Measurements from ENCODE around the gene CHRDL2.

CHRDL2 gene

GRCh38 chr11:74717221-74717969 lies 13.8 kb downstream of the CHRDL2 start (continued):
- TF ChIP-seq REST (tag by site-specific recombination; IDR thresholded peaks at IDR 0.05) = no peak
- TF ChIP-seq ZNF248 (tag by site-specific recombination; IDR thresholded peaks at IDR 0.05) = no peak

- POLR2A ChIA-PET = no interaction called here
- TF ChIP-seq FEZF1 (tag by site-specific recombination; IDR thresholded peaks at IDR 0.05) (no peak), BCL11A (tag by site-specific recombination; IDR thresholded peaks at IDR 0.05; ENCODE audit: low read depth) (no peak), ZNF621 (tag by site-specific recombination; IDR thresholded peaks at IDR 0.05) (no peak), ZNF561 (tag by site-specific recombination; IDR thresholded peaks at IDR 0.05; ENCODE audit: borderline replicate concordance) (no peak), ZNF623 (tag by site-specific recombination; IDR thresholded peaks at IDR 0.05) (no peak), ZNF791 (tag by site-specific recombination; IDR thresholded peaks at IDR 0.05) (no peak), ZNF16 (tag by site-specific recombination; IDR thresholded peaks at IDR 0.05; ENCODE audit: low read depth) (no peak), ZXDB (tag by site-specific recombination; IDR thresholded peaks at IDR 0.05) (no peak), KLF16 (tag by site-specific recombination; IDR thresholded peaks at IDR 0.05) (no peak), ZNF354C (tag by site-specific recombination; IDR thresholded peaks at IDR 0.05; ENCODE audit: borderline replicate concordance, low read depth) (no peak), ZSCAN18 (tag by site-specific recombination; IDR thresholded peaks at IDR 0.05) (no peak), ZNF560 (tag by site-specific recombination; IDR thresholded peaks at IDR 0.05; ENCODE audit: borderline replicate concordance) (no peak)
- Histone ChIP-seq H3K27ac (ENCODE audit: extremely low read depth, low read depth, low read length) (no peak overlapping the region), H3K4me3 (ENCODE audit: low read depth, low read length) (no peak overlapping the region), H3K4me1 (ENCODE audit: control insufficient read depth, insufficient read depth, low read length) (no peaks in the 10 kb centered on the region), H3K9me3 (ENCODE audit: control insufficient read depth, insufficient read depth, low read depth, low read length) (no peaks in the 10 kb centered on the region), H3K36me3 (ENCODE audit: control insufficient read depth in 2 of 2, insufficient read depth in 1 of 2, low read length in 2 of 2) (no peaks in the 10 kb centered on the region)
- CTCF ChIA-PET = interaction anchor here (1.3 kb wide), 1 partner anchor 25 kb away, joined by 5 read pairs; no protein-coding TSS in a partner anchor
Measured at GRCh38 chr11:74714904-74715303, 16.3 kb downstream of the CHRDL2 start.

GRCh38 chr11:74713686-74714085 lies 17.5 kb downstream of the CHRDL2 start:
- ChIA-PET CTCF (no interaction called here), POLR2A (no interaction called here)
- Histone ChIP-seq H3K27ac (ENCODE audit: extremely low read depth, low read depth, low read length) (no peak overlapping the region), H3K4me3 (ENCODE audit: low read depth, low read length) (no peak overlapping the region), H3K4me1 (ENCODE audit: control insufficient read depth, insufficient read depth, low read length) (no peaks in the 10 kb centered on the region), H3K9me3 (ENCODE audit: control insufficient read depth, insufficient read depth, low read depth, low read length) (no peaks in the 10 kb centered on the region), H3K36me3 (ENCODE audit: control insufficient read depth in 2 of 2, insufficient read depth in 1 of 2, low read length in 2 of 2) (no peaks in the 10 kb centered on the region)
- TF ChIP-seq GLIS2 (tag by site-specific recombination; IDR thresholded peaks at IDR 0.05) (no peak), ZNF433 (tag by site-specific recombination; IDR thresholded peaks at IDR 0.05; ENCODE audit: low read depth) (no peak), MYNN (tag by site-specific recombination; IDR thresholded peaks at IDR 0.05; ENCODE audit: borderline replicate concordance) (no peak), ZNF529 (tag by site-specific recombination; IDR thresholded peaks at IDR 0.05; ENCODE audit: insufficient replicate concordance) (no peak), CTCF (tag by site-specific recombination; IDR thresholded peaks at IDR 0.05) (no peak), ZNF311 (tag by site-specific recombination; IDR thresholded peaks at IDR 0.05; ENCODE audit: borderline replicate concordance) (no peak), SP7 (tag by site-specific recombination; IDR thresholded peaks at IDR 0.05) (no peak), REST (tag by site-specific recombination; IDR thresholded peaks at IDR 0.05) (no peak), ZNF777 (tag by site-specific recombination; IDR thresholded peaks at IDR 0.05; ENCODE audit: borderline replicate concordance) (no peak), ZNF350 (tag by site-specific recombination; IDR thresholded peaks at IDR 0.05) (no peak)
